Cerebellar cortex (tissue), 1 donor: Measurements from ENCODE around the gene DDX59.
"Not testable (repeated sequence)": the region's sequence is repeated elsewhere in the genome, so short reads cannot be mapped to it uniquely, and the experiment has no call there.

Experiments
- DNase-seq: peaks from one replicate; pipeline ENCODE4 v3.0.0-alpha.2; 2015; ENCODE audit warnings: low spot score

DDX59 gene

DNA sequence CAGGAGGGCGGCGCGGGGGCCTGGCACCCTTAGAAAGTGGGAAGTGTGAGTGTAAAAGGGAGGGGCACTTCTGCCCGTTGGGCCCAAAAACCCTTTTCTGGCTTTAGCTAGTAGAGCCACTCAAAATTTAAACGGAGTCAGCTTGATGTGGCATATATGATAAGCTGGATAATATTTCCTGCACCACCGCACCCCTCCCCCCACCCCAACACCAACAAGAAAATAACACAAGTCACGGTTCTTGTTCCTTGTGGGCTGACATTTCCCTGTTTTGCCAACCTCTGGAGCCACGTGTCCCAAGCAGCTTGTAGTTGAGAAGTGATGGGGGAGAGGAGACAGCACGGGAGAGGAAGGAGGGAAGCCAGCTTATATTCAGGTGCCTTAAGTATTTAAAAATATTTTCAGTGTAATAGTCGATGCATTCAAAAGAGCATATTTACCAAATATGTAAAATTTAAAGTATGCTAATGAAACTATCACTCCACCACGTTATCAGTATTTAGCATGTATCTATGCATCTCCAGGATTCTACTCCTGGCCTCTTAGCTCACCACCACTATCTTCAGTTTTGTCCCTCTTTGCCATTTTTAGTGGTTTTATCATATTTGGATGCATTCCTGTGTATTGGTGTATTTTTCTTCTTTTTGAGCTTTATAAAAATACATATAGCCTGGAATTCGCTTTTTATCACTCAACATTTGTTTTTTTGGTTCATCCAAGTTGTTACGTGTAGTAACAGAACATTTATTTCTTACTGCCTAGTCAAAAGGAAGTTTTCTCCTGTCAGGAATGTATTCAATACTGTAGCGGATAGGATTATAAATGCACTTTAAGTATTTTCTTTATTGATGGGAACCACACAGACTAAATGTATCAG, 773 bp upstream of the DDX59 start:
- DNase-seq = peak; percentile 75

DNA sequence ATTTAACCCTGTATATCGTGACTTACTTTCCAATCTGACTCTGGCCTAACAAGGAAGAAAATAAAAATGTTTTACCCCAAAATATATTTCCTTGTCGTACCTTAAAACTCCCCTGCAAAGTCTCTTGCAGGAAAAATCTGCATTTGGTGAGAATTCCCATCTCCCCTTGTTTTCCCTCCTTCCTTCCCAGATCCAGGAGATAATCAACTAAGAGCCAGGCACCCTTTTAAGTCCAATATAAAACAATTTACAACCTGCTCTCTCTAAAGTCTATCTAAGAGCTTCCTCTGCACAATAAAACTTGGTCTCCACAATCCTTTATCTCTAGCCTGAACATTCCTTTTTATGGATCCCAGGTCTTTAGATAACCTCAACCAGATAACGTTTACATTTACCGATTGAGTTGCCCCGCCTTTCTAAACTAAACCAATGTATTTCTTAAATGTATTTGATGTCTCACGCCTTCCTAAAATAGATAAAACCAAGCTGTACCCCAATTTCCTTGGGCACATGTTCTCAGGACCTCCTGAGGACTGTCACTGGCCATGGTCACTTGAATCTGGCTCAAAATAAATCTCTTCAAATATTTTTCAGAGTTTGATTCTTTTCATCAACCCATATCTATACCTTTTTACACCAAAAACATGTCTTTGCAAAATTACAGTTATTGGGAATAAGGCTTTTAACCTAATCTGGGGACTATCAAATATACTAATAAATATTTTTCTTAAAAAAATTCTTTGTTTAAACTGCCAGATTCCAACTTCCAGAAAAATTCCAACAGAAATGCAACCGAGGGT, 993 bp downstream of the DDX59 start:
- DNase-seq = no peak

DNA sequence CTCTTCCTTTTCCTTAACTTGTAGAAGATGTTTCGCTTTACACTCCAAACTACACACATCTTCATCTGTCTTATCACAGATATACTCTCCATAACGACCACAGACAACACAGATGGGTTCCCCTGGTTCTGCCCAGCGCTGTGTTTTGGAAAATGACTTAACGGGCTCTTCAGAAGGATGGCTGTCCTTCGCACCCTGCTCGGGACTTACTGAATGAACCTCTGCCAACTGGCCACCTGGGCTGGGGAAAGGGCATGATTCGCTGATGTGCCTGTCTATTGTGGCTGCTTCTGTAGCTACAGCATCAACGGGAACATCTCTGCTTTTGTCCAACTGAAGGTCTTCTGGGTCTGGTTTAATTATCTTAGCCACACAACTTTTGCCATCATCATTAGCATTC, 3.4 kb downstream of the DDX59 start:
- no peak for DNase-seq

DNA sequence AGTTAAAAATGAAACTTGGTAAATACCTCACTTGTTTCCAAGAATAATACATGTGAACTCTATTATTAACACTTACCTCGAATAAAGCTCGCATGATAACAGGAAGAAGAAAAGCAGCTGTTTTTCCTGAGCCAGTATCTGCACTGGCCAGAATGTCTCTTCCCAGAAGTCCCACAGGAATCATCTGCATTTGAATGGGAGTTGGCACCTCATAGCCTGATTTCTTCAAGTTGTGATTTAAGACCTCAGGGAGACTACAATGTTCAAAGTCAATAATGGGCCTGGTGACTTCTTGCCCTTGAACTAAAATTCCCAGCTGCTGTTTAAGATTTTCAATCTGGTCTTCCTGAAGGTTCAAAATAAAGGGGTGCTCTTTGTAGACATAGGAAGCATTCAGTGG, 3.8 kb downstream of the DDX59 start:
- no peak for DNase-seq

DNA sequence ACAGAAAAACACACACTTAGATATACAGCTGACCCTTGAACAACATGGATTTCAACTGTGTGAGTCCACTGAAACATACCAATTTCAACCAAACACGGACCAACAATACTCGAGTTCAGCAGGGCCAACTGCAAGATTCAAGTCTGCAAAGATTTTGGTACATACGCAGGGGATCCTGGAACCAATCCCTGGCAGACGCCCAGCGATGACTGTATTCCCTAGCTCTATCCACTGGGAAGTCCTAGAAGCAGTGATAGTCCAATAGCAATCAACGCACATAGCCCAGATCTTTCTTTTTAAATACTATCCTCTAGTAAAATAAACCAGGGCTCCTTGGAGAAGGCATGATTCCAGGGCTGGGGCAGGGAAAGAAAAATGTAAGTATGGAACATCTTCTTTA, 9.0 kb downstream of the DDX59 start:
- DNase-seq = no peak

DNA sequence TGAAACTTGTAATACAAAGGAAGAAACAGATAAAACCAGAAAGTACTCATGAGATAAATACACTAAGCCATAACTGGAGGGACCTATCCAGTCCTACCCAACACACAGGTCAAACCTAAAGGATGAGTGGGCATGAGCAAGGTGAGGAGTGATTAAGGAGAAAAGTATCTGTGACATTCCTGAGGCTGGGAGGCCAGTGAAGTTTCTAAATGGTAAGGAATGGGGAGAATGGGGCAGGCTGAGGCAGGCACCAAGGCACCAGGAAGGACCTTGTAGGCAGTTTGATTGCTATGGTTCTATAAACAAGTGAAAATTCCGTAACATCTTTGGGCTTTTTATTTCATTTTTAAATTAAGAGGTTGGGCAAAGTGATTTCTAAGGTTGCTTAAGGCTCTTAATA, 10.4 kb downstream of the DDX59 start:
- DNase-seq = no peak

DNA sequence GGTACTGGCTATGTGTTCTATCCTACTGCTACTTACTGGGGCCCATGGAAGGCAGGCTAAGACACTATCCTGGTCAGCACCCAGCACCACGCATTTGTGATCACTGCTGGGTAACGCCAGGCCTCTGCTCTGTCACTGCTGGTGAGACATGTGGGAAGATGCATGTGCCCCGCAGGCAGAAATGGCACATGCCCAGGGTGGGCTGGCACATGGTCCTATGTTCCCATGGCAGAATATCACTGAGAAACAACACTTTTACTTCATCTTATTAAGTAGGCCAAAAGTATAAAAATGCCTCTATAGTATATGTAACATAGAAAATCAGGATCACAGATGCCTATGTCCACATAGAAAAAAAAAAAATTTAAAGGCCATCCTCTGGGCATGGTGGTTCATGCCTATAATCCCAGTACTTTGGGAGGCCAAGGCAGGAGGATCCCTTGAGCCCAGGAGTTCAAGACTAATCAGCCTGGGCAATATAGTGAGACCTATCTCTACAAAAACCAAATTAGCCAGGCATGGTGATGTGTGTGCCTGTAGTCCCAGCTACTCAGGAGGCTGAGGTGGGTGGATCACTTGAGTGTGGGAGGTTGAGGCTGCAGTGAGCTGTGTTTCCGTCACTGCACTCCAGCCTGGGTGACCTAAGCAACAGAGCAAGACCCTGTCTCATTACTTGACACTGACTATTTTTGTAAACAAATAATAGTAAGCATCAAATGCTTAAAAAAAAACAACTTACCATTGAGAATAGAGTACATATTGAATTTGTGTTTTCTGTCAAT, 11.5 kb downstream of the DDX59 start:
- no peak for DNase-seq

DNA sequence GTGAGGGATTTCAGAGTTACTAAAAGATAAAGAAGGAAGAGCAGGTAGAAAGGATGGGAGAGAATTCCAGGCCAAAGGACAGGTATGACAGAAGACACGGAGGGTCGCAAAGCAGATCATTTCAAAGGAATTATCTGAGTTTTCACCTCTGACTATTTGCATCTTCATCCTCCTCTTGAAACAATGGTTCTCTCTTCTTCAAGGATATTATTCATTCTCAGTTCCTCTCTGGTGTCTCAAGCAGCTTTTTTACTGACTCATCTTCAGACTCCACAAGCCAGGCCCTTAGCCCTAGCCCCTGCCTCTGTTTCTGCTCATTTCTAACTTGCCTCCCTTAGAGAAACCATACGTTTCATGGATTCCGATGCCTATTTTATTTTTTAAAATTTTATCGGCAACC, 15.0 kb downstream of the DDX59 start:
- DNase-seq = no peak

DNA sequence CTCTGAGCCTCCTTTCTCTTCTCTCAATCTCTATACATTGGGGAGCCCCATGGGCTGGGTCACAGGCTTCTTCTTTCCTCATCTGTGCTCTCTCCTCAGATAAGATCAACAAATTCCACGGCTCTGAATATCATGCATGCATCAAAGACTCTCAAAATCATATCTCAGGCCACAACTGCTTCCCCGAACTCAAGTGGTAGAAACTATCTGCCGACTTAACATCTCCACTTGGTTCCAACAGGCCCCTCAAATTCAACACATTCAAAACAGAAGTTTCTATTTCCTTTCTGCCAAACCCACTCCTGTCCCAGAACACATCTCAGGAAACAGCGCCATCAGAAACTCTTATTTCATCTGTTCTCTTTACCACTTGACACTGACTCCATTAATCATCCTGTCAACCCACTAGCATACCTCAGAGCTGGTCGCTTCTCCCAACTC, 16.7 kb downstream of the DDX59 start:
- no peak for DNase-seq

DNA sequence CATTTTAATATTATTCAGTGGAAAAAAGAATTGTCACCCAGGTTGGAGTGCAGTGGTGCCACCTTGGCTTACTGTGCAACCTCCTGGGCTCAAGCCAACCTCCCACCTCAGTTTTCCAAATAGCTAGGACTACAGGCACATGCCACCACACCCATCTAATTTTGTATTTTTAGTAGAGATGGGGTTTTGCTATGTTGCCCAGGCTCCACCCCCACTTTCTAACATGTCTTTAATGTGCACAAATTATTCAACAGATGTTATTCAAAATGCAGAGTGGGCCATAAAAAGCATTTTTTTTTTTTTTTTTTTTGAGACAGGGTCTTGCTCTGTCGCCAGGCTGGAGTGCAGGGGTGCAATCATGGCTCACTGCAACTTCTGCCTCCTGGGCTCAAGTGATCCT, 17.3 kb downstream of the DDX59 start:
- no peak for DNase-seq

DNA sequence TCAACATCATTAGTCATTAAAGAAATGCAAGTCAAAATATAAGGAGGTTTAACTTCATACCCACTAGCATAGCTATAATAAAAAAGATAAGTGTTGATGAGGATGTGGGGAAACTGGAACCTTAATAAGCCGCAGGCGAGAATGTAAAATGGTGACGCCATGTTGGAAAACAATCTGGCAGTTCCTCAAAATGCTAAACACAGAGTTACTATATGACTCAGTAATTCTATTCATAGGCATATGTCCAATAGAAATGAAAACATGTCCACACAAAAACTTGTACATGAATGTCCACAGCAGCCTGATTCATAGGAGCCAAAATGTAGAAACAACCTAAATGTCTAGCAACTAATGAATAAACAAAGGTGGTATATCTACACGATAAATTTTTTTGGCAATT, 23.2 kb downstream of the DDX59 start:
- DNase-seq = no peak

DNA sequence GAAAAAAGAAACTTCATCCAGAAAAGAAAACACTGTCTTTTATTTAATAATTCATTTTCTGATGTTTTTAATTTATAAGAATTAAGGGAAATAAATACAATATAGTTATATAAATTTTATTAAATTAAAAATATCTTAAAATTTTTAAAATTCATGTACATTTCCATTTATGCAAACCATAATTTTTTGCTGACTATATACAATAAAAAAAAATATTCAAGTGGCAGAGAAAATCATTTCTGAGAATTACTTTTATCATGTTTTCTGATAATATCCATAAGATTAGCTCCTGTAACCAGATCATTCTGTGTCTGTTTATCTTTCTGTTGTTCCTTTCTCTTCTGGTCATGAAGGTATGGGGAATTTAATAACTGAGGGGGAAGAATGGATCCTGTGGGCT, 25.7 kb downstream of the DDX59 start:
- no peak for DNase-seq

DNA sequence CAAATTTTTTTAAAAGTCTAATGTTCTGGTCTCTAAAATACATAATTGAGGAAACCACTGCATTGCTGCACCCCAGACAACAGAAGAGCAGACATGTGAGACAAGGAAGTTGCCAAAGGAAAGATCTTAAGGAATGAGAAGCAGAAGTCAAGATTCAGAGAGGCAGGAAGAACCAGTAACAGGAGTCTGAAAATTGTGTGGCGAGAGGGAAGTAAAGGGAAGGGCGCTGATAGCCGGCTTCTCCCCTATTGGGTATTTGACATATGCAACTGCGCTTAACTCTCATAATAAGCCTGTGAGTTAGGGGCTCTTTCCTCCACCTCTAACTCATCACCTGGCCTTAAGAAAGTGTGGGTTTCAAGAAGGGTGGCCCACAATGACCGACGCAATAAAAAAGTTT, 27.2 kb downstream of the DDX59 start:
- DNase-seq = no peak

DNA sequence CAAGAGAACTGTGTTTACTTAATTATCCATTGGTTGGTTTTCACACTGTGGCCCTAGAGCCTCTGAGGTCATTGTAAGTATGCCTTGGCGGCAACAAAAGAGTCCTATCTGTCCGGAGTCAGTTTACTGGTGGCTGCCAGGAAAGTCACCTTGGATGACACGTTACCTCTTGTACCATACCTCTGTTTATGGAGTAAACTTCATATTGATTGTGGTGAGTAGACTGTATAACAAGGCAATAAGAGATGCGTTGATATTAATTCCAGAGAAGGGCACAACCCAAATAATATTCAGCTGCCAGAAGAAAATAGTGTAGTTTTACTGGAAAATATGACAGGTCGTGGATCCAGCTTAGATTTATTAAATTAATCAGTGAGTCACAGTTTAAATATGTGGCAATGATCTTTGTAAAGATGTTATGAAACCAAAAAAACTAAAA, 28.7 kb downstream of the DDX59 start:
- DNase-seq = no peak

DNA sequence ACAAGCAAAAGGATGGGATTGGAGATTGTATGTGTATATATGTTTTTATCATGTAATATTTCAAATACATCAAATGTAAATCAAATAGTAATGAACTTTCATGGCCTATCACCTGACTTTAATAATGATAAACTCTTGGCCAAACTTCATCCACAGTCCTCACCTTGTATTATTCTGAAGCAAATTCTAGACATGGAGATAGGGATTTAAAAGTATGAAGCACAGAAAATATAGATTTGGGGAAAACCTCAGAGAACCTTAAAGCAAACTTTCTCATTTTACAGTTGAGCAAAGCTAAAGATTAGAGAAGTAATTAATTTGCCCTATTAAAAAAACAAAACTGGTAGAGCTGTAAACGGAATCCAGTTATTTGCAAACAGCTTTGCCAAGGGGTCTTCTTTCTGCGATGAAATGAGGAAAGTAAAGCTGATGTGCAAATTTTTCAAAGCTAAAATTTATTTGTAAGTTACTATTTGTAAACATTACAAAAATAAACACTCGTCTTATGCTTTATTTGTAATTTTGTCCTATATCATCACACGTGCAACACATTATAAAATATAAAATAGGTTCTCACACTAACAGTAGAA, 29.2 kb downstream of the DDX59 start:
- no peak for DNase-seq

DNA sequence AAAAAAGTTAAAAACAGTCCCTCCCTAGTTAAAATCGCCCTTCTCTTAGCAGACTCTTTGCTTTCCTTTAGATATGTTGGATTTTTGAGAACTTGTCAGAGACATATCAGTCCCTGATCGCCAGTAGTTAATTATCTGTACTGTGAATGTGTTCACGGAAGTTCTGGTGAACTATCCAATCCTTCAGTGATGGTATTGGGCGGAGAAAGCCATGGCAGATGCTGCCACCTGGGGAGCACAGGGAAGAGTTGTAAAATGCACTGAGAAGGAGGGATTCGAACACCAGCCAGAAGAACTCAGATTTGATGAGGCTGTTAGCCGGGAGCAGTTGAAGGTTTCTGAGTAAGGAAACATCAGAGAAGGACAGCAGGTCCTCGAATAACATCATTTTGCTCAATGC, 31.6 kb downstream of the DDX59 start:
- no peak for DNase-seq

DNA sequence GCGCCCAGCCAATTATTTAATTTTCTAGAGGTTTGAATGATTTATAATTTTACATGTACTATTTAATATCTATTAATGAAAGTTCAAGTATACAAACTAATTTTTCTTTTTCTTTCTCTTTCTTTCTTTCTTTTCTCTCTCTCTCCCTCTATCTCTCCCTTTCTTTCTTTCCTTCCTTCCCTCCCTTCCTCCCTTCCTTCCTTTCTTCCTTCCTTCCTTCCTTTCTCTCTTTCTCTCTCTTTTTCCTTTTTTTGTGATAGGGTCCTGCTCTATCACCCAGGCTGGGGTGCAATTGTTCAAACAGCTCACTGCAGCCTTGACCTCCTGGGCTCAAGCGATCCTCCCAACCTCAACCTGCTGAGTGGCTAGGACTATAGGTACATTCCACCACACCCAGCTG, 33.0 kb downstream of the DDX59 start:
- DNase-seq = no peak

DNA sequence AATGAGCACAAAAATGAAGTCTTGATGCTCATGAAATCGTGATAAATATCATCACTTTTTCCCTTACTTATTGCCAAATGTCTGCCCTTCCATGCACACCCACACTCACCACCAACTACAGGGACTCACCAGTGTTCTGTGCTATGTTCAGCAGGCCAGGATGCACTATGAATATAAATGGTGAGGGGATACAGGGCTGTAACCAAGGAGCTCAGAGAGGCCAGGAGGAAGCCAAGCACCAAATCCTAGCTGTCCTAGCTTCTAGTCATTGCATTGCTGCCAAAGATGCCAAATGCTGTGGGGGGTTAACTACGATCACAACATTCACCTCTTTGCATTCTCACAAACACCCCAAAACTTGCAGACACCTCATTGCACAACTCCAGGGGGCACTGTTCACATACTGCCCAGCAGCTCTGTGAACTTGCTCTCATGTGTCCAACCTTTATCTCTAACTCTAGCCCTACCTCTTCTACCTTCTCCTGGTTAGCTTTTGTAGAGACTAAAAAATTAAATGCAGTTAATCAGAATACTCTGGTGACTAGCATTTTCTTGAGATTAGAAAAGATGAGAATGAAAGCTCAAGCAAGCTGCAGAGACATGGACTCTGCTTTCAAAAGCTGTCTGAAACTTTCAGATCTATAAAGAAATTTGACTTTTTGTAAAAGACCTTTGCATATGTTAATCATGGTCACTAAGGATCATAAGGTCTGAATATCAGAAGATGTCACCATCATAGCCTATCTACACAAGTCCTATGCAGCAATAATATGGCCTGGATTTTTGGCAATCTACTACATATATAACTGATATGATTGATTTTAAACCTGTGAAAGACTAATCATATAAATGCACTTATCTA, 35.2 kb downstream of the DDX59 start:
- no peak for DNase-seq

DNA sequence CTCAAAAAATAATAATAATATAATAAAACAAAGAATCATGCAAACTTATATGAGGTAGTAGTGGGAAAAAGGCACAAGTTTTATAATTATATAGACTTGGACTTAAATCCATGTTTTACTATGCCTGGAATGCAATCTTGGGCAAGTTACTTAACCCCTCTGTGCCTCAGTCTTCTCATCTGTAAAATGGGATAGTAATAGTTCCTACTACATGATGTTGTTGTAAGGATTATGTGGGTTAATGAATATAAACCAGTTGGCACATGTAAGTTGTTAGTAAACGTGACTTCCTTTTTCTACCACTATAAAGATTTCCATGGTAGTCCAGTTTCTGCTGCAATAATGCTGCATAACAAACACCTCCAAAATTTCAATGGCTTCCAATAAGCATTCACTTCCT, 38.3 kb downstream of the DDX59 start:
- no peak for DNase-seq

DNA sequence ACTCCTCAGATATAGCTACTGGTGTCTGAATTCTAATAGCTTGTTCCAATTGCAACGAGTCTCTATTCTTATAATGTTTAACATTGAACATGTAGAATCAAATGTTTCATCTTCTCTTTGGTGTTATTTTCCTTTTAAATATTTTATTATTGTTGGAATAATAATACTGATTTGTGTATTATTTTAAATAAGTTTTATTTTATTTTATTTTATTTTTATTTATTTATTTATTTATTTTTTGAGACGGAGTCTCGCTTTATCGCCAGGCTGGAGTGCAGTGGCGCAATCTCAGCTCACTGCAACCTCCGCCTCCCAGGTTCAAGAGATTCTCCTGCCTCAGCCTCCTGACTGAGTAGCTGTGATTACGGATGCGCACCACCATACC, 39.2 kb downstream of the DDX59 start:
- DNase-seq = not testable (repeated sequence)

DNA sequence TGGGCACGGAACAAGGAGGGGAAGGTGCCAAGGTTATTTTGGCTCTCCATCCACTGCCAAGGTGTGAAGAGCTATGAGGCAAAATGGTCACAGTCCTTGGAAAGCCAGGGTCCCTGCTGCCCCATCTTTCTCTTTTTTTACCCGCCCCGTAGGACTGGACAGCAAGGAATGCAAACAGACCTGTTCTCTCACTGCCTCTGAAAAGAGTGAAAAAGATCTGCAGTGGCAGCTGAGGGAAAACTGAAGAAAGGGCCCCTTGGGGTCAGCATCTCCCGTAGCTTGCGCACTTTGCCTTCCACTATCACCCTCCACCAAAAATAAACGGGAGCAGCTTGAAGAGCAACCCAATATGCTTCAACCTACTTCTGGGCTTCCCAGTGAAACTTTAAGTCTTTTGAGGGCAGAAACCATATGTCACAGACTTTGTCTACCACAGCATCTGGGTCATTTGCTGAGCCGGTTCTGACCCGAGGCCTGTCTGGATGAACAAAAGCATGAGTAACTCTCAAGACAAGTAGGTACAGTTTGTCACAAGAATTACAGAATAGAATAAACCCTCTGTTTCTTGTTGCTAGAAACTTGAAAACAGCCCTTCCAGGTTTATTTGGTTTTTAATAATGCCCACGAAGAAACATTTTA, 39.7 kb downstream of the DDX59 start:
- no peak for DNase-seq
